Measurements from ENCODE around the gene SNRPB. TPM values are rescaled to one million over a fixed set of nuclear protein-coding genes. Genes with fewer than 3 reads are reported as not detected.

Gene SNRPB
- total RNA-seq, 1 experiment from 2014 or later, result 659 TPM

- no peak for DNase-seq (ENCODE audit: low spot score)
These were observed 5.5 kb upstream of the SNRPB start for GRCh38 chr20:2475850-2476741.

- peak; percentile 31 for DNase-seq (ENCODE audit: low spot score)
These were observed 2.9 kb upstream of the SNRPB start for GRCh38 chr20:2473516-2473915.

GRCh38 chr20:2469991-2470422, 582 bp downstream of the SNRPB start:
- peak; percentile 37 for DNase-seq (ENCODE audit: low spot score)

- DNase-seq (ENCODE audit: low spot score), result no peak
These were observed 1.8 kb downstream of the SNRPB start for GRCh38 chr20:2468581-2469407.

- no peak for DNase-seq (ENCODE audit: low spot score)
These were observed 3.2 kb downstream of the SNRPB start for GRCh38 chr20:2467412-2467811.

- DNase-seq (ENCODE audit: low spot score), result no peak
These were observed 5.5 kb downstream of the SNRPB start for GRCh38 chr20:2465100-2465499.

- no peak for DNase-seq (ENCODE audit: low spot score)
These were observed 6.8 kb downstream of the SNRPB start for GRCh38 chr20:2463616-2464365.

GRCh38 chr20:2462484-2462883, 8.1 kb downstream of the SNRPB start:
- no peak for DNase-seq (ENCODE audit: low spot score)

- DNase-seq (ENCODE audit: low spot score), result no peak
These were observed 9.7 kb downstream of the SNRPB start for GRCh38 chr20:2460752-2461424.

- no peak for DNase-seq (ENCODE audit: low spot score)
These were observed 10.4 kb downstream of the SNRPB start for GRCh38 chr20:2459981-2460751.

- no peak for DNase-seq (ENCODE audit: low spot score)
These were observed 11.6 kb downstream of the SNRPB start for GRCh38 chr20:2458919-2459499.

- no peak for DNase-seq (ENCODE audit: low spot score)
These were observed 14.7 kb downstream of the SNRPB start for GRCh38 chr20:2455771-2456497.

- DNase-seq (ENCODE audit: low spot score), result no peak
These were observed 16.8 kb downstream of the SNRPB start for GRCh38 chr20:2453792-2454191.

GRCh38 chr20:2451939-2452732, 18.5 kb downstream of the SNRPB start:
- peak; percentile 62 for DNase-seq (ENCODE audit: low spot score)

GRCh38 chr20:2451422-2451821, 19.2 kb downstream of the SNRPB start:
- DNase-seq (ENCODE audit: low spot score), result no peak

- DNase-seq (ENCODE audit: low spot score), result no peak
These were observed 21.2 kb downstream of the SNRPB start for GRCh38 chr20:2449386-2449785.

- no peak for DNase-seq (ENCODE audit: low spot score)
These were observed 23.7 kb downstream of the SNRPB start for GRCh38 chr20:2446845-2447244.

GRCh38 chr20:2431185-2431584, 39.4 kb downstream of the SNRPB start:
- DNase-seq (ENCODE audit: low spot score), result no peak

- no peak for DNase-seq (ENCODE audit: low spot score)
These were observed 40.1 kb downstream of the SNRPB start for GRCh38 chr20:2430538-2430937.
